Measurements from ENCODE around the gene DNAJC5.
"Not testable (repeated sequence)": the region's sequence is repeated elsewhere in the genome, so short reads cannot be mapped to it uniquely, and the experiment has no call there.

Gene DNAJC5, protein sequence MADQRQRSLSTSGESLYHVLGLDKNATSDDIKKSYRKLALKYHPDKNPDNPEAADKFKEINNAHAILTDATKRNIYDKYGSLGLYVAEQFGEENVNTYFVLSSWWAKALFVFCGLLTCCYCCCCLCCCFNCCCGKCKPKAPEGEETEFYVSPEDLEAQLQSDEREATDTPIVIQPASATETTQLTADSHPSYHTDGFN

DNA sequence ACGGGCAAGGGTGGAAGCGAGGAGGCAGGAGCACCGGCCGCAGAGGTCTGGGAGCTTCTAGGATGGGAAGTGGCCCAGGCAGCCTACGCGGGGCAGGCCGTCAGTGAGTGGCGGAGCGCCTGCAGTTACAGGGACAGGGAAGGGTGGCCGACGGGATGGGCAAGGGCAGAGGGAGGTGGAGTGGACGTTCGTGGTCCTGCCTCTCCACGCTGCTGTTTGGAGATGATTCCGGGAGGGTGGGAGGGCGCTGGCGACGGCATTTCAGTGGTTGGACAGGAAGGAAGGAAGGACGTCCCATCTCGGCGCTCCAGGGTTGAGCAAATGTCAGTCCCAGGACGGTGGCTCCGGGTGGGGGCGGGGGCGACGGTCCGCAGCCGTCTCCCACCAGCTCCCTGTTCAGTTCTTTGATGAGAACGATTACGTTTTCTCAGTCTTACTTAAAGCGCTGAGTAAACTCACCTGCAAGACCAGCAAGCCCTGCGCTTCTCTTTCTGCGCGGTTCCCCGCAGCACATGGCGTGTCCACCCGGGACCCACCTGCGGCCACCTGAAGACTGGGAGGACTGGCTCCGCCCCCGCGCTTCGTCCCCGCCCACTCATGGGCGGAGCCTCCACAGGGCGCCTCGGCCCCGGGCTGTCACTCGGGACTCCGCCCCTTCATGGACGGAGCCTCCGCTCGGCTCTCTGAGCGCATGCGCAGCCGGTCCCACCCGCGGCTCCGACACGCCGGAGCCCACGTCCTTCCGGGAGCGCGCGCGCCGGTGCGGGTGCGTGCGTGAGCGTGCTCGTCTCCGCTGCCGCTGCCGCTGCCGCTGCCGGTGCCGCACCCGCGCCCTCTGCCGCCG, at the start of gene DNAJC5:
Gene DNAJC5, plus strand, starts transcription at position 769 of the 844 bp plus-strand sequence. CDS start 33,220 bp downstream, outside the sequence.
- peak; percentile 100 for DNase-seq (ENCODE audit: low spot score)

DNA sequence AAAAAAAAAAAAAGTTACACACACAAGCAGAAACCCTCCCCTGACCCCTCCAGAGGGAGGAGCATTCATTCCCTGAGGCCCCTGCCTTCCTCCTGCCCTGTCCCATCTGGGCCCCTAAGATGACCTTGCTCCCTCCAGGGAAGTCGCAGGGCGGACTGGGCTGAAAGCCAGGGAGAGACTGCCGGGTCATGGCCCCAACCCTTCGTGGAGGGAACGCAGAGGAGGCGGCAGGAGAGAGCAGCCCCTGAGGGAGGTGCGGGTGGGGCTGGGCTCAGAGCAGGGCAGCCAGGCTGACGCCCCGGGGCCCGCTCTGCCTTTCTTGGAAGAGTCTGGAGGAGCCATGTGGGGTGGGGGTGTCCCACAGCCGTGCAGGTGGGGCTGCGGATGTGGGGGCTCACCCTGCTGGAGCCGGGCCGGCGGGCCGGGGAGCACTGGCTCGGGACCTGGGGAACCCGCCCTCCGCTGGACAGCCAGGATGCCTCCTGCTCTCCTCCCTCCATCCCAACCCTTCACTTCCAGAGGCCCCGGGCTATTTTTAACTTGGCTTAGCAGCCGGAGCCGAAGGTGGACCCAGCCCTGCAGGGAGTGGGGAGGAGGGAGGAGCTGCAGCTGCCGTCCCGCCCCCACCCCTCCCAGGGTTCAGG, 48.7 kb upstream of the DNAJC5 start:
- peak; percentile 70 for DNase-seq (ENCODE audit: low spot score)

DNA sequence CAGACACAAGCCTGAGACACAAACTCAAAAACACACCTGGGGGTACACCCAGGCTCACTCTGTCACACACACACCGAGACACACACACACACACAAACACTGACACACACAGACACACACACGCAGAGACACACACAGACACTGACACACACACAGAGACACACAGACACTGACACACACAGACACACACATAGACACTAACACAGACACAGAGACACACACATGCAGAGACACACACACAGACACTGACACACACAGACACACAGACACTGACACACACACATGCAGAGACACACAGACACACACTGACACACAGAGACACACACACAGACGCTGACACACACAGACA, 48.1 kb upstream of the DNAJC5 start:
- DNase-seq (ENCODE audit: low spot score): no peak

GRCh38 chr20:63847237-63848002, 47.5 kb upstream of the DNAJC5 start:
- no peak for DNase-seq (ENCODE audit: low spot score)

- no peak for DNase-seq (ENCODE audit: low spot score)
These were observed 46.7 kb upstream of the DNAJC5 start for GRCh38 chr20:63848003-63848911.

- DNase-seq (ENCODE audit: low spot score): no peak
These were observed 44.0 kb upstream of the DNAJC5 start for GRCh38 chr20:63850689-63851547.

- DNase-seq (ENCODE audit: low spot score): not testable (repeated sequence)
These were observed 43.4 kb upstream of the DNAJC5 start for GRCh38 chr20:63851548-63851943.

DNA sequence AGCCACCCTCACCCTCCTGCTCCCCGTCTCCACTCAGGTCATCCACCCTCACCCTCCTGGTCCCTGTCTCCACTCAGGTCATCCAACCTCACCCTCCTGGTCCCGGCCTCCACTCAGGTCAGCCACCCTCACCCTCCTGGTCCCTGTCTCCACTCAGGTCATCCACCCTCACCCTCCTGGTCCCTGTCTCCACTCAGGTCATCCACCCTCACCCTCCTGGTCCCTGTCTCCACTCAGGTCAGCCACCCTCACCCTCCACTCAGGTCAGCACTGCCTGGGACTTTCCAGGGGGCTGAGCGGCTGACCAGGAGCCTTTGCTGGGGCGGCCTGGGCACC, 41.2 kb upstream of the DNAJC5 start:
- DNase-seq (ENCODE audit: low spot score): not testable (repeated sequence)

DNA sequence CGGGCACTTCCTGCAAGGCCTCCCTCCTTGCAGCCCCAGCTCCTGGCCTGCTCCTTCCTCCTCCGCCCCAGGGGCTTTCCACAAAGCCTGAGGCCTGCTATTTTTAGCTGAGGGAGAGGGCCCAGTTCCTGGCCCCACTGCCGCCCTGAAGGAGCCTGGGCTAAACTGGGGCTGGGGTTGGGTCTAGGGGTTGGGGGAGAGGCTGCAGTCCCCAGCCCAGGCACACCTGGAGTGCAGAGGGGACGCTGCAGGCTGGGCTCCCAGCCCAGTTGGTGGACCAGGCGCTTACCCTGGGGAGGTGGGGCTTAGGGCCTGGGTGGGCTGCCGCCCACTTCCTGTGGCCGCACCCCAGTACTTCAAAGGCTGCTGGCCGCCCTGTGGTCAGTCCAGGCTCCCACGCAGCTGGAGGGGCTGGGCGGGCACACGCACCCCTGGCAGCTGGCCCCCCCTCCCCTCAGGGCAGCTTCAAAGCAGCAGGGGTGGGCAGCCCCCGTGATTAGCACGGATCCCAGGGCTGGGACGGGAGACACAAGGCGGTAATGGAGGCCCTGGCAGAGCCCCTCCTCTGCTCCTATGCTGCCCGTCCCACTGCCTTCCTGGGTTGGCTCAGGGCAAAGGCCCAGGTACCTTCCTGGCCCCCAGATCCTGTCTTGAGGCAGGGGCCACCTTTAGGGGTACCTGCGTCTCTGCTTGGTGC, 40.7 kb upstream of the DNAJC5 start:
- no peak for DNase-seq (ENCODE audit: low spot score)

GRCh38 chr20:63854766-63855362, 40.1 kb upstream of the DNAJC5 start:
- DNase-seq (ENCODE audit: low spot score): peak; percentile 57

DNA sequence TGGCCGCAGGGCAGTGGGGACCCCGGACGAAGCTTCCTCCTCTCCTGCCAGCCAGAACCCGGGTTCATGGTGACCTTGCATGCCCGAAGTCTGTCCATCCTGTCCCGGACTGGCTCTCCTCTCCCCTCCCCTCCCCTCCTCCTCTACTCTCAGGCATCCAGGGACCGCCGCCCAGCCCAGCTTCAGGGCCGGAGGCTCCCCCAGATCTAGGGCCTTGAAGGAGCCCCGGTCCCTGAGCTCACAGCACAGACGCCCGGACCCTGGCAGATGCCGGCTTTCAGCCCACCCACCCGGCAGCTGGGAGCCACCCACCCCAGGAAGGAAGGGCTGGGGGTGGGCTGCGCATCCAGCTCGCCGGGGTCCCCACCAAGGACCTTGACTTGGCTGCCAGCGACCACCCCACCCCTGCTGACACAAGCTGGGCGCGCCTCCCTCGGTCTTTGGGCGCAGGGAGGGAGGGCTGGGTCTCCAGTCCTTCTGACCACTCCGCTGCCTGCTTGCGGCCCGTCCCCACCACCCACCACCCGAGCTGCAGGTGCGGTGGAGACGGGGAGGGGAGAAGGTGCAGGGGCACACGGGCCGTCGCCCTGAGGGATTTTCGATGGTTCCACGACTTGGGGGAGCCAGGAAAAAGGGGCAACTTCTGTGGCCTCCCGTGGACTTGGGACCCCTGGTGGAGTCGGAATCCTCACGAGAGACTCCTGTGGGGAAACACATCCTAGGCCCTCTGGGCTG, 39.4 kb upstream of the DNAJC5 start:
- DNase-seq (ENCODE audit: low spot score): no peak

DNA sequence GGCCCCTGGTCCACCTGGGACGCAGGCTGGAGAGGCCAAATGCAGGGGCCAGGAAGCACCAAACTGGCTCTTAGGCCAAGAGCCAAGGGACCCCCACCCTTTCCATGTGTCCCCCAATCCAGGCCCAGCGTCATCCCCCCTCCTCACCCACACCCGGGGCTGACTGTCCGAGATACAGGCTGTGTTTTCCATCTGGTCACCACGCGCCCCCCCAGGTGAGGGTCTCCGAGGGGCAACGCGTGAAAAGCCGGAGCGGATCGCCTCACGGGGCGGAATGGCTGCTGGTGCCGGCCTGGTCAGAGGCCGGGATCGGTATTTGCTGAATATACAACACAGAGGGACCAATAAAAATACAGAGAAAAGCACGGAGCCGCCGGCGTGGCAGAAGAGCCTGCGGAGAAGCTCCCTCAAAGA, 38.8 kb upstream of the DNAJC5 start:
- DNase-seq (ENCODE audit: low spot score): no peak

DNA sequence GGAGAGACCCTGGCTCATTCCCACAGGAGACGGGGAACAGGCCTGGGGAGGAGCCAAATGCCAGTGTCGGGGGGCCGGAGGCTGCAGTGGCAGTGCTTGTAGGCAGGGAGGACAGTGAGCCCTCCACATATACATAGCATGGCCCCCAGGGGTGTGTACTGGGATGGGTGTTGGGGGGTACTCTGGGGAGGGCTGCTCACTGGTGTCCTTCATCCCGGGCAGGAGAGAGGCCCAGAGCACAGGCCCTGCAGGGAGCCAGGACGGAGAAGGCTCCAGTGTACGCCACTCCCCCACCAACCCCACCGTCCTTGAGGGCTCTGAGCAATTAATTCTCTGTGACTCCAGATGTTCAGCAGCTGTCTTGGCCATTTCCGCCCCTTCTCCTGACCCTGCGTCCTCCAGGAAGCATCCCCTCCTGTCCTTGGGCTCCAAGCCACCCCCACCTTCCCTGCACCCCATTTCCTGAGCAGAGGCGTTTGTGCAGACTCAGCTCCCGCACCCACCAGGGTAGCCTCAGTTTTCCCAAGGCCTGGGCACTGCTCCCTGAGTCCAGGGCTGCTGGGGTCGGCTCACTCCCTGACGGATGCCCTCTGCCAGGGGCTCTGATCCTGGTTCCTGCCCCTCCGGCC, 37.0 kb upstream of the DNAJC5 start:
- no peak for DNase-seq (ENCODE audit: low spot score)

GRCh38 chr20:63858393-63859165, 36.3 kb upstream of the DNAJC5 start:
- DNase-seq (ENCODE audit: low spot score): no peak

DNA sequence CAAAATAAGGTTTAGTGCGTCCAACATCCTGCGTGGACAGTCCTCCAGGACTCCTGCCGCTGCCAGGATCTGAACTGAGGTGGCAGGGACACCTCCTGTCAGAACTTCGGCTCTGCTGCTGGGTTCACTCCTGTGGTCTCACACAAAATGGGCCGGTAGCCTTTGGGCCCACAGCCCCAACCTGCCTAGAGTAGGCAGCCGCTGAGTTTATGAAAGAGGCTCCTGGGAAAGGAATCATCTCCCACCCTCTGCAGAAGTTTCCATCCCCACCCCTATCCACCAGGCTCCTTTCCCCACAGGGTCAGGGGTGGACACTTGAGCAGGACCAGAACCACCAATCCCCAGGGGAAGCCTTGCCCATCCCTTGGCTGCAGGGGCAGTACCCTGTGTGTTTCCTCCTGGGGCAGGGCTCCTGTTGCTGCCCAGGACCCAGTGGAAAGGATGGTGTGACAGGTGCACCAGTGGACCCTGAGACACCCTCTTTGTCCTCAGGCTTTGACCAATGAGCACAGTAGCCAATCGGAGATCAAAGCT, 35.7 kb upstream of the DNAJC5 start:
- DNase-seq (ENCODE audit: low spot score): no peak

DNA sequence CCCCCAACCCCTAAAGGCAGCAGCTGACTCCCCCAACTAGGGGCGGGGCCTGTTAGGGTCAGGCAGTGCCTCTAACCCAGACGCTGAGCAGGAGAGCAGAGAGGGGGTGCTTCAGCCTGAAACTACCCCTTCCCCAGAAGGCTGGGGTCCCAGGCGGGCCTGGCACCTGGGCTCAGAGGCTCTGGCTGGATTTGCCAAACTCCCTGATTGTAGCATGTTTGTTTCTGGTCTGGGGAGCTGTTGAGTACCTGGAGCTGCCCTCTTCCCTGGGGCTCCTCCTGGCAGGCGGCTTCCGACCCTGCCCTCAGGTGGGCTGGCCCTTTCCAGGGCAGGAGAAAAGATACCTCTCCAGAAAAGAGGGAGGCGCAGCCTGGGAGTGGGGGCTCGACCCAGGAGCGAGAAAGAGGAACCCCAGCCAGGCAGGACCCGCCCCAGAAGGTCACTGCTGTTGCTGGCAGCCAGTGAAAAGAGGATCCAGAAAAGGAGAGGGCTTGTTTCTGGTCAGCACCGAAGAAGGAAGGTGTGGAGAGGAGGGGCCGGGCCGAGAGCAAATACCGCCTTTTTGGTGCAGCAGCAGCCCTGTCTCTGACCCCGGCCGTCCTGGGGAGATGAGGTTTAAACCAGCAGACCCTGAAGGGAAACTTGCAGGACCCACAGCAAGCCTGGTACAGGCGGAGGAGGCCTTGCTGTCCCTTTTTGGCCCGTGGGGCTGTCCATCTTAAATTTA, 34.4 kb upstream of the DNAJC5 start:
- no peak for DNase-seq (ENCODE audit: low spot score)

Measured in AG08396 (cell line).